HG03520 (cell line): ENCODE results near the gene AP1M2.
"Not testable (repeated sequence)": the region's sequence is repeated elsewhere in the genome, so short reads cannot be mapped to it uniquely, and the experiment has no call there.

Source experiments
- ATAC-seq: cut with Tn5 transposase; IDR thresholded peaks from one replicate; pipeline ENCODE4 v1.9.1; 2021; ENCODE audit warnings: mild to moderate bottlenecking, moderate library complexity; ENCODE audit not compliant: unreplicated experiment

The AP1M2 gene

GRCh38 chr19:10565567-10566407, 21.3 kb downstream of the AP1M2 start, which contains the start of gene KRI1:
KRI1 (minus strand) TSS chr19:10566010; CDS start chr19:10565999, 11 bp downstream.
- ATAC-seq: peak; percentile 40

DNA sequence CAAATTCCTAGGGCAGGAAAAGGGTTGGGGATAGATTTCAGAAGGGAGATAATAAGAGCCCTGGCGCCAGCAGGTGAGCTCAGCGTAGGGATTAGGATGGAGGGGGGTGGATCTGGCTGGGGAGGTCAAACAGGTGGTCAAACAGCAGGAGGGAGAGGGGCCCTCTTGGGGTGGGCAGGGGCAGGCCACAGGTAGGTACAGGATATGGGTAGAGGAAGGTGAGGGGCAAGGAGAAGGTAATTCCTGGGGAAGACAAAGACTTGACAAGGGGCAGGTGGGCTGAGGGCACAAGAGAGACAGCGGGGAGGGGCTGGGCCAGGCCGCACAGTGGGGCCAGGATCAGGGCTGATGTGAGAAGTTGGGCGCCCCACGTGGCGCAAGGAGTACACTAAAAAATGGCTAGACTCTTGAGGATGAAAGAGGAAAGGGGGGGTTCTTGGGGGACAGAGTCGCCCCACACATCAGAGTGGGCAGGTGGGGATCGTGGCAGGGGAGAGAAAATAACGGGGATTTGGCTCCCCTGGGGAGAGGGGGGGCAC, 22.0 kb downstream of the AP1M2 start:
- ATAC-seq: no peak

DNA sequence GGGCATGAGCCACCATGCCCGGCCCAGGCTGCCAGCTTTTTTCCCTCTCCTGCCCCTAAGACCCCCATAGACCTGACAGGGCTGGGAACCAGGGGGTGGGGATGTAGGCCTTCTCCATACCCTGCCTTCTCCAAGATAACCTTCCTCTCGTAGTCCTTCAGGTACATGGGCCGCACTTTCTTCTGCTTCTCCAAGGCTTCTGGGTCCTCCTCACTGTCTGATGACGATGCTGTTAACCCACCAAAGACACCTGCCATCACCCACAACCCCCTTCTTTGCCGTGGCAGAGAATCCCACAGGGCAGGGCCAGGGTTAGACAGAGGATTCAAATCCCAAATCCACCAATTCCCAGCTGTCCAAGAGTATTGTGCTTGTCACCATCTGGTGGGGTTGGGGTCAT, 24.5 kb downstream of the AP1M2 start:
- no peak for ATAC-seq

DNA sequence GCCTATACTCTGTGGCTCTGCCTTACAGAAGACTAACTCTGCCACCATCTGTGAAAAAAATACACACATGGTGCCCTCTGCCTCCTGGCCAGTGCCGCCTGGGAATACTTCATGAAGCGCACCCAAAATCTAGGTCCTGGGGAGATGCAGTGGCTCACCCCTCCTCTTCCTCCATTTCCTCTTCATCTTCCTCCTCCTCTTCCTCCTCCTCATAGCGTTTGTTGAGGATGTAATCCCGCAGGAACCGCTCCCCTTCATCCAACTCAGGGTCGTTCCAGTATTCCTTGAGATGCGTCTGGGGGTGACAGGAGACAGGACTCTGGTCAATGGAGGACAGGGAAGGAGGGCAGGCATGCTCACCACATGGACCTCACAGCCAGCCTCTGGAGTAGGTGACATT, 27.0 kb downstream of the AP1M2 start:
- ATAC-seq: no peak

DNA sequence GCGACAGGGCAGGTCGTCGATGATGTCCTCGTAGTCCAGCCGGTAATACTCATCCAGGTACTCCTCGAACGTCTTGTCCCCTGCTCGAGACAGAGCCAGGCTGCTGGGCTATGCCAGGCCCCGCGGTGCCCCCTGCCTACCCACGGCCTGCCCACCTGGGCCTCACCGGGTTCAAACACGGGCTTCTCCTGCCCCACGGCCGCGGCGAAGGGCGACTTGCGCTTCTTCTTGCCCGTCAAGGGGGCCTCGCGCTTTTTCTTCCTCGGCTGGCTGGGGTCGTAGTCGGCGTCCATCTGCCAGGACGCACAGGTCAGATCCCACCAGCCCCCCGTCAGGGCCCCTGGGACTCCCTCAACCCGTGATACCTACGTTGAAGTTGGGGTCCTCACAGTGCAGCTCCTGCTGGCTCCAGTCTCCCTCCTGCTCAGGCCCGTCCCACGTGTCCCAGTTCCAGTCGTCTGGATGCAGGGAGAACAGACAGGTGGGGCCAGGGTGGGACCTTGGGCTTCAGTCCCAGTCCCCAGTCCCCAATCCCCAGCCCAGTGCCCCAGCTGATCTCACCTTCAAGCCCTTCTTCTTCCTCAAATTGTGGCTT, 29.4 kb downstream of the AP1M2 start:
- no peak for ATAC-seq

DNA sequence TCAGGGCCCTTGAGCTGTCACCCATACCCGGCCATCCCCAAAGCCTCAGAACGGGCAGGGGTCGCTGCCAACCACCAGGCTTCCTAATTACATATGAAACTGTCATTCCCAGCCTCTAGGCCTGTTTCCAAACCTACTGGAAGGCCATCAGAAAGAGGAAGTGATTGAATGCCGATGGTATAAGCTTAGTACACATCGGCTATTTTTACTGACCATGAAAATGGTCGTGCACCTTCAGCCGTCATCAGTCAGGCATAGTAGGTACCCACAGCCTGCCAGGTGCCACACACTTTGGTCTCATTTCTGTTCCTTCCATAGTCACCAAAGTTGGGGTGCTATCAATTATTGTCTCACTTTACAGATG, 31.5 kb downstream of the AP1M2 start:
- no peak for ATAC-seq

GRCh38 chr19:10554760-10555609, 32.1 kb downstream of the AP1M2 start:
- ATAC-seq: no peak

- no peak for ATAC-seq
Observed at GRCh38 chr19:10553943-10554381, 33.1 kb downstream of the AP1M2 start.

DNA sequence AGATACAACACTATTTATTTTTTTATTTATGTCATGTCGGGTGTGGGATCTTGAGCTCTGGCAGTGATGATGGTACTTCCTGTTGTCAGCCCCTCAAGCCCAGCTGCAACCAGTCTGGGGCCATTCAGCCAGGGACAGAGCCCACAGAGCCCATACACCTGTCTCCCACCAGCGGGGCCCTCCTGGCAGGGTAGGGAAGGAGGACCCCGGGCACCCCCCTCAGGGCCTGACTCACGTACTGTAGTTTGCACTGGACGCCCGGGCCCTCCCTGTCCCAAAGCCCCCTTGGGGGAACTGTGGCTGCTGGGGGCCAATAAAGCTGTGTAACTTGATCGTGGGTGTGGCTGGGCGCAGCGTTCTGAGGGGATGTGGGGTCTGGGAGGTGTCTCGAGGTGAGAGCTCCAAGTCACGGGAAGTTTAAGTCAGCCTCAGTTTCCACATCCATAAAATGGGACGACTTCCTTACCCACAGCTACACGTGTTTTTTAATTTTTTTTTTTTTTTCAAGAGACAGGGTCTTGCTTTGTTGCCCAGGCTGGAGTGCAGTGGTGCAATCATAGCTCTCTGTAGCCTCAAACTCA, 33.9 kb downstream of the AP1M2 start:
- no peak for ATAC-seq

- no peak for ATAC-seq
Observed at GRCh38 chr19:10552510-10553053, 34.5 kb downstream of the AP1M2 start.

DNA sequence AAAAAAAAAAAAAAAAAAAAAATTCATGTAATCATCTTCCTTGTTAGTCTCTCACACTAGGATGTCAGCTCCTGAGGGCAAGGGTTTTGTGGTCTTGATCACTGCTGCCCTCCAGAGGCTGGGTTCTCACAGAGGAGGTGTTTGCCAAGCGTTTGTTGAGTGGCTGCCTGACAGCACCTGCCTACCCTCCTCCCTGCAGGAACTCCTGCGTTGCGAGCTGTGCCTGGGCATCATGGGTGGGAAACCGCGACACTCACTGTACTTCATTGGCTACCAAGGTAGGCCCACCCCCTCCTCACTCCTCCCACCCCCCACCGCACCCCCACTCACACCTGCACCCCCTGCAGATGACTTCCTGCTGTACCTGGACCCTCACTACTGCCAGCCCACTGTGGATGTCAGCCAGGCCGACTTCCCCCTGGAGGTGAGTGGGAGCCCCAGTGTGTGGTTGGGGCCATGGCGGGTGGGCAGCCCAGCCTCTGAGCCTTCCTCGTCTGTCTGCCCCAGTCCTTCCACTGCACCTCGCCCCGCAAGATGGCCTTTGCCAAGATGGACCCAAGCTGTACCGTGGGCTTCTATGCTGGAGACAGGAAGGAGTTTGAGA, 35.3 kb downstream of the AP1M2 start:
- no peak for ATAC-seq

GRCh38 chr19:10551006-10551405, 36.1 kb downstream of the AP1M2 start:
- not testable (repeated sequence) for ATAC-seq

- no peak for ATAC-seq
Observed at GRCh38 chr19:10550336-10550735, 36.8 kb downstream of the AP1M2 start.

DNA sequence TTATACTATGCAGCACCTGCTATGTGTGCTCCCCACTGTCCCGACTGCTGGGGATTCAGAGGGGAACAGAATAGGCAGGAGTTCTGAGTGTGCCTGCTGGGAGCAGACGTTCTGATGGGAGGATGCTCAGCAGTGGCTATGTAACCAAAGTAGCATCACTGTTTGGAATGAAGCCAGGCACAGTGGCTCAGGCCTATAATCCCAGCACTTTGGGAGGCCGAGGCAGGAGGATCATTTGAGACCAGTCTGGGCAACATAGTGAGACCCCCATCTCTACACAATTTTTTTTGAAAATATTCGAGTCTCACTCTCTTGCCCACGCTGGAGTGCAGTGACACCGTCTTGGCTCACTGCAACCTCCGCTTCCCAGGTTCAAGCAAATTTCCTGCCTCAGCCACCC, 37.4 kb downstream of the AP1M2 start:
- no peak for ATAC-seq

- ATAC-seq: no peak
Observed at GRCh38 chr19:10548746-10549276, 38.3 kb downstream of the AP1M2 start.

DNA sequence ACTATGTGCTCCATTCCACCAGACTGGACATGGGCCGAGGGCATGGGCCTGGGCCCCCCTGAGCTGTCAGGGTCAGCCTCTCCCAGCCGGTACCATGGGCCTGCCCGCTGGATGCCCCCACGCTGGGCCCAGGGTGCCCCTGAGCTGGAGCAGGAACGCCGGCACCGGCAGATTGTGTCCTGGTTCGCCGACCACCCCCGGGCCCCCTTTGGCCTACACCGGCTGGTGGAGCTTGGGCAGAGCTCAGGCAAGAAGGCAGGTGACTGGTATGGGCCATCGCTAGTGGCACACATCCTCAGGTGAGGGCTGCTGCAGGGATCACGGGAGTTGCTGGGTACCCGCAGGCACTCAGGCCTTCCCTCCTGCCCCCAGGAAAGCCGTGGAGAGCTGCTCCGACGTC, 40.3 kb downstream of the AP1M2 start:
- ATAC-seq: no peak

DNA sequence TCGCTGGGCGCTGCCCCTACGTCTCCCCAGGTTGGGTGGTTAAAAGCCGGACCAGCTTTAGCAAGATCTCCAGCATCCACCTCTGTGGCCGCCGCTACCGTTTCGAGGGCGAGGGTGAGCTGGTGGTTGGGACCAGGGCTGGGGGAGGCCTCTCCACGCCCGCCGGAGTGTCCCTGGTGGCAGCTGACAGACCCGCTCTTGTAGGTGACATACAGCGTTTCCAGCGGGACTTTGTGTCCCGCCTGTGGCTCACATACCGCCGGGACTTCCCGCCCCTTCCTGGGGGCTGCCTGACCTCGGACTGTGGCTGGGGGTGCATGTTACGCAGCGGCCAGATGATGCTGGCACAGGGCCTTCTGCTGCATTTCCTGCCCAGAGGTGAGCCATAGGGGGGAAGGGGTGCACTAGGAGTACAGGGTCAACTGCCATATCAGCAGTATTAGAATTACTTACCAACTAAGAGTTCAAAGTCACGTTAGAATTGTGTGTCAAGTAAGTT, 42.3 kb downstream of the AP1M2 start:
- ATAC-seq: no peak

DNA sequence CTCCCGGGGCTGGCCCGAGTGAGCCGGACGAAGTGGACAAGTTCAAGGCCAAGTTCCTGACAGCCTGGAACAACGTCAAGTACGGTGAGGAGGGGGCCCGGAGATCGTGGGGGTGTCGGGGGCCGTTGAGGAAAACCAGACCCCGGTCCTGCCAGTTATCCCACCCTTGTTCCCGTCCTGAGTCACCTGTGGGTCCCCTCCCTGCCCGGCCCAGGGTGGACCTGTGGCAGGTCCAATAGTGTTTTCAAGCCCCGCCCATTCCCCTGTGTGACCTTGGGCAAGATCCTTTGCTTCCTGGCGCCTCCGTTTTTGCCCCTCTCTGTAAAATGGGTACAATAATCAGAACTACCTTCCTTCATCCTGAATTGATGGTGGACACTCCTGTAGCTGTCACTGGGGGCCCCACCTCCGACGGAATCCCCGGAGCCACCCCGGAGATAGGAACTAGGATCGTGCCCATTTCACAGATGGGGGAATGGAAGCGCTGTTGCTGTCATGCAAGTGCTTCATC, 42.8 kb downstream of the AP1M2 start:
- ATAC-seq: no peak

DNA sequence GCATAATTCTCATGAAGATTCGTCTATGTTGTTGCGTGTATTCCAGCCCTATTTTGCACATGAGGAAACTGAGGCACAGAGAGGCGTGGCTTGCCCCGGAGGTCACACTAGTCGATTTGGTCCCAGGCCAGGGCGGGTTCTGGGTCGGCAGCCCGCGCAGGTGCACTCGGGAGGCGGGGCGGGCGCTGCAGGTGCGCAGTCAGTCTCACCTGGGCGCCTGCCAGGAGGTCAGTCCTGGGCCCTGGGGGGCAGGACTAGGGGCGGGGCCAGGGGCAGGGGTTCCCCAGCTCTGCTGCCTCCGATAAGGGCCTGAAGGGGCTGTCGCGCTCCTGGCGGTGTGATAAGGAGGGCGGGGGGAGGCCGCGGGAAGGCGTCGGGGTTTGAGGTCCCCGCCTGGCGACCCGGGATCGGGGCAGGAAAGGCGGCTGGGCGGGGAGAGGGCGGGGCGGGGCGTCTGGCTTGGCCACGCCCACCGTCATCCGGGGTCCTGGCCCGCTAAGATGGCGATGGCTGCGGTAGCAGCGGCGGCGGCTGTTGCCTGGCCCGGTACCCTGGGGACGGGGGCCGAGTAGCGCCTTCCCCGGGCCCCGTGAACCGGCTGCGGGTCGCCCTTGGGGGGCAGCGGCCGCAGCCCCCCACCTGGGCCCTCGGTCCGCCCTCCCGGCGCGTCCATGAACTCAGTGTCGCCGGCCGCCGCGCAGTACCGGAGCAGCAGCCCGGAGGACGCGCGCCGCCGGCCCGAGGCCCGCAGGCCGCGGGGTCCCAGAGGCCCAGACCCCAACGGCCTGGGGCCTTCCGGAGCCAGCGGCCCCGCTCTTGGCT, 43.5 kb downstream of the AP1M2 start, which contains the start of gene ATG4D:
Gene ATG4D (plus strand): TSS at position 485 of the 822 bp plus-strand sequence. CDS start 187 bp downstream, at position 672.
- ATAC-seq: peak; percentile 57
